ENCODE results near the gene POPDC2. TPM values are rescaled to one million over a fixed set of nuclear protein-coding genes. Genes with fewer than 3 reads are reported as not detected.
"Not testable (repeated sequence)": the region's sequence is repeated elsewhere in the genome, so short reads cannot be mapped to it uniquely, and the experiment has no call there.

Gene POPDC2
- total and polyA plus RNA-seq, 2 experiments from 2014 or later = 1.2 to 2.7 TPM

- no peak overlapping the region for H3K27ac ChIP-seq
Measured at GRCh38 chr3:119596398-119596797, 64.0 kb downstream of the POPDC2 start.

GRCh38 chr3:119595639-119596334 is 64.6 kb downstream of the POPDC2 start:
- Histone ChIP-seq H3K4me3 (no peak overlapping the region), H3K9me3 (ENCODE audit: low read depth) (no peaks in the 10 kb centered on the region), H3K27ac (no peak overlapping the region), H3K27me3 (peaks cover 5% of the 10 kb centered on the region), H3K36me3 (replicated peaks; ENCODE audit: insufficient read depth, low read depth) (no peaks in the 10 kb centered on the region), H4K20me1 (ENCODE audit: insufficient read depth, poor library complexity, severe bottlenecking) (no peaks in the 10 kb centered on the region), H3K9me2 (replicated peaks; ENCODE audit: insufficient read depth) (no peaks in the 10 kb centered on the region), H2AFZ (no peak overlapping the region), H3K4me2 (no peak overlapping the region), H3K4me1 (ENCODE audit: insufficient read depth) (peaks cover 16% of the 10 kb centered on the region), H3K79me2 (no peaks in the 10 kb centered on the region)
- TF ChIP-seq CTCF (IDR thresholded peaks at IDR 0.05; ENCODE audit: poor library complexity) (no peak), EZH2phosphoT487 (IDR thresholded peaks at IDR 0.05; ENCODE audit: low read depth, severe bottlenecking, unreplicated experiment) (no peak), EZH2 (IDR thresholded peaks at IDR 0.05; ENCODE audit: borderline replicate concordance) (no peak)
- WGBS (ENCODE audit: low lambda C conversion rate, missing lambda C conversion rate) = 91% methylated on average over 7 of the region's 7 CpGs
- DNase-seq (ENCODE audit: low spot score) = no peak

More at GRCh38 chr3:119596398-119596797, 64.0 kb downstream of the POPDC2 start:
- H3K9me2 ChIP-seq (replicated peaks; ENCODE audit: insufficient read depth) = no peaks in the 10 kb centered on the region
- H3K27me3 ChIP-seq = peaks cover 1% of the 10 kb centered on the region
- no peak overlapping the region for H3K4me2 ChIP-seq
- peaks cover 16% of the 10 kb centered on the region for H3K4me1 ChIP-seq (ENCODE audit: insufficient read depth)
- no peak overlapping the region for H3K4me3 ChIP-seq
- H3K79me2 ChIP-seq = no peaks in the 10 kb centered on the region
- no peaks in the 10 kb centered on the region for H3K36me3 ChIP-seq (replicated peaks; ENCODE audit: insufficient read depth, low read depth)
- 88% methylated on average over 6 of the region's 6 CpGs for WGBS (ENCODE audit: low lambda C conversion rate, missing lambda C conversion rate)
- TF ChIP-seq EZH2phosphoT487 (IDR thresholded peaks at IDR 0.05; ENCODE audit: low read depth, severe bottlenecking, unreplicated experiment) = no peak
- TF ChIP-seq EZH2 (IDR thresholded peaks at IDR 0.05; ENCODE audit: borderline replicate concordance) = no peak
- no peak for TF ChIP-seq CTCF (IDR thresholded peaks at IDR 0.05; ENCODE audit: poor library complexity)
- H2AFZ ChIP-seq = no peak overlapping the region
- DNase-seq (ENCODE audit: low spot score) = no peak
- no peaks in the 10 kb centered on the region for H4K20me1 ChIP-seq (ENCODE audit: insufficient read depth, poor library complexity, severe bottlenecking)
- H3K9me3 ChIP-seq (ENCODE audit: low read depth) = no peaks in the 10 kb centered on the region

- not testable (repeated sequence) for H3K36me3 ChIP-seq (replicated peaks; ENCODE audit: insufficient read depth, low read depth); H3K9me3 ChIP-seq (ENCODE audit: low read depth); H2AFZ ChIP-seq; H3K27me3 ChIP-seq; H4K20me1 ChIP-seq (ENCODE audit: insufficient read depth, poor library complexity, severe bottlenecking); H3K27ac ChIP-seq; H3K4me3 ChIP-seq; H3K4me2 ChIP-seq; H3K9me2 ChIP-seq (replicated peaks; ENCODE audit: insufficient read depth); DNase-seq (ENCODE audit: low spot score); H3K79me2 ChIP-seq
- peaks cover 16% of the 10 kb centered on the region for H3K4me1 ChIP-seq (ENCODE audit: insufficient read depth)
- WGBS (ENCODE audit: low lambda C conversion rate, missing lambda C conversion rate) = 70% methylated on average over 1 of the region's 1 CpG
Measured at GRCh38 chr3:119594929-119595328, 65.5 kb downstream of the POPDC2 start.

- Histone ChIP-seq H3K36me3 (replicated peaks; ENCODE audit: insufficient read depth, low read depth) (no peaks in the 10 kb centered on the region), H3K9me2 (replicated peaks; ENCODE audit: insufficient read depth) (no peaks in the 10 kb centered on the region), H2AFZ (no peak overlapping the region), H3K27ac (no peak overlapping the region), H4K20me1 (ENCODE audit: insufficient read depth, poor library complexity, severe bottlenecking) (no peaks in the 10 kb centered on the region), H3K9me3 (ENCODE audit: low read depth) (no peaks in the 10 kb centered on the region), H3K79me2 (no peaks in the 10 kb centered on the region), H3K4me3 (no peak overlapping the region), H3K4me2 (no peak overlapping the region), H3K4me1 (ENCODE audit: insufficient read depth) (peaks cover 16% of the 10 kb centered on the region), H3K27me3 (peaks cover 5% of the 10 kb centered on the region)
- no peak for DNase-seq (ENCODE audit: low spot score)
- WGBS (ENCODE audit: low lambda C conversion rate, missing lambda C conversion rate) = 95% methylated on average over 5 of the region's 5 CpGs
- TF ChIP-seq CTCF (IDR thresholded peaks at IDR 0.05; ENCODE audit: poor library complexity) = no peak
- TF ChIP-seq EZH2phosphoT487 (IDR thresholded peaks at IDR 0.05; ENCODE audit: low read depth, severe bottlenecking, unreplicated experiment) = no peak
- no peak for TF ChIP-seq EZH2 (IDR thresholded peaks at IDR 0.05; ENCODE audit: borderline replicate concordance)
Measured at GRCh38 chr3:119594066-119594465, 66.3 kb downstream of the POPDC2 start.

Measured in hepatocyte (in vitro differentiated cells).